HG03342 (cell line): ENCODE results near the gene NMBR.
"Not testable (repeated sequence)": the region's sequence is repeated elsewhere in the genome, so short reads cannot be mapped to it uniquely, and the experiment has no call there.

Experiments
- ATAC-seq: cut with Tn5 transposase; IDR thresholded peaks from one replicate; pipeline ENCODE4 v1.9.1; 2021; ENCODE audit warnings: mild to moderate bottlenecking, moderate library complexity; ENCODE audit not compliant: unreplicated experiment

Gene NMBR

GRCh38 chr6:142071981-142072380, 74.9 kb downstream of the NMBR start:
- no peak for ATAC-seq

- ATAC-seq, result no peak
Measured at GRCh38 chr6:142068416-142068815, 78.5 kb downstream of the NMBR start.

- ATAC-seq, result not testable (repeated sequence)
Measured at GRCh38 chr6:142062861-142063260, 84.1 kb downstream of the NMBR start.

- ATAC-seq, result no peak
Measured at GRCh38 chr6:142058551-142059290, 88.2 kb downstream of the NMBR start.

GRCh38 chr6:142055219-142055618, 91.7 kb downstream of the NMBR start:
- ATAC-seq, result peak; percentile 85

GRCh38 chr6:142051404-142051803, 95.5 kb downstream of the NMBR start:
- no peak for ATAC-seq

- ATAC-seq, result no peak
Measured at GRCh38 chr6:142048593-142048980, 98.3 kb downstream of the NMBR start.

- no peak for ATAC-seq
Measured at GRCh38 chr6:142047934-142048592, 98.9 kb downstream of the NMBR start.

GRCh38 chr6:142045380-142046278, 101.3 kb downstream of the NMBR start:
- no peak for ATAC-seq

GRCh38 chr6:142035890-142036289, 111.0 kb downstream of the NMBR start:
- ATAC-seq, result no peak

GRCh38 chr6:142031035-142031434, 115.9 kb downstream of the NMBR start:
- ATAC-seq, result no peak

GRCh38 chr6:142030115-142030619, 116.8 kb downstream of the NMBR start:
- ATAC-seq, result no peak

- no peak for ATAC-seq
Measured at GRCh38 chr6:142028527-142028926, 118.4 kb downstream of the NMBR start.

GRCh38 chr6:142027804-142028203, 119.1 kb downstream of the NMBR start:
- not testable (repeated sequence) for ATAC-seq

GRCh38 chr6:142027074-142027473, 119.8 kb downstream of the NMBR start:
- ATAC-seq, result no peak

- no peak for ATAC-seq
Measured at GRCh38 chr6:142026471-142026870, 120.5 kb downstream of the NMBR start.
